Heart right ventricle (tissue), 16 donors: ENCODE measurements around the gene FAM210B. TPM values are rescaled to one million over a fixed set of nuclear protein-coding genes. Genes with fewer than 3 reads are reported as not detected.

Experiments
- ATAC-seq, 8 donors: fragments of 200-7000 bp; cut with Tn5 transposase; one replicate each; pipeline ENCODE4 v1.9.1; 2020; ENCODE audit warnings: mild to moderate bottlenecking in 8 of 8, moderate library complexity in 8 of 8, moderate number of reproducible peaks in 1 of 8
- DNase-seq, 2 donors: peaks; one replicate each; pipeline ENCODE4 v3.0.0-alpha.2; 2020
- H3K27ac ChIP-seq, 10 donors: fragments of 200-600 bp; sonication (generic) in 2 of 10; one replicate each; pipeline versions ENCODE4 v1.5.0 to v1.8.0; 2020 to 2022; ENCODE audit warnings: mild to moderate bottlenecking in 3 of 10
- H3K27me3 ChIP-seq, 7 donors: fragments of 200-600 bp; one replicate each; pipeline ENCODE4 v1.8.0; 2021 to 2022; ENCODE audit warnings: mild to moderate bottlenecking in 2 of 7
- H3K36me3 ChIP-seq, 9 donors: fragments of 200-600 bp; sonication (generic) in 1 of 9; one replicate each; pipeline versions ENCODE4 v1.5.0 to v1.8.0; 2020 to 2022; ENCODE audit warnings: mild to moderate bottlenecking in 2 of 9
- H3K4me1 ChIP-seq, 9 donors: fragments of 200-600 bp; sonication (generic) in 1 of 9; one replicate each; pipeline versions ENCODE4 v1.5.0 to v1.8.0; 2020 to 2022; ENCODE audit warnings: mild to moderate bottlenecking in 4 of 9
- H3K4me3 ChIP-seq, 10 donors: fragments of 200-600 bp; sonication (generic) in 2 of 10; one replicate each; pipeline versions ENCODE4 v1.5.0 to v1.8.0; 2020 to 2022; ENCODE audit warnings: mild to moderate bottlenecking in 7 of 10, moderate library complexity in 2 of 10
- H3K9me3 ChIP-seq, 11 donors: fragments of 200-600 bp in 10 of 11; sonication (generic) in 2 of 11; one replicate each; pipeline versions ENCODE4 v1.5.0 to v1.8.0; 2013 to 2022; ENCODE audit warnings: mild to moderate bottlenecking in 2 of 11, control low read depth in 1 of 11, moderate library complexity in 1 of 11
- CTCF ChIP-seq, 9 donors: fragments of 200-600 bp; sonication (generic) in 2 of 9; IDR thresholded peaks; one replicate each; pipeline versions ENCODE4 v1.5.0 to v1.8.0; 2021 to 2022; ENCODE audit warnings: antibody characterized with exemption in 9 of 9, mild to moderate bottlenecking in 5 of 9, moderate library complexity in 1 of 9
- WGBS, 2 donors: extraction: QIAGEN DNeasy Blood & Tissue Kit; methylation state at CpG; one replicate each; pipeline ENCODE4 v1.1.7; 2013; ENCODE audit warnings: inconsistent platforms in 1 of 2; 5-methylcytosine and 5-hydroxymethylcytosine counted together
- intact Hi-C, 10 donors: fragments of 100-400 bp; cut with DNase I; formaldehyde crosslinking; loops; one replicate each; pipeline versions ENCODE4 v1.11.1 to v1.14.2; 2022
- long read RNA-seq, 3 donors: library from polyadenylated mRNA; unstranded; transcript quantifications; one replicate each; pipeline ENCODE4 v2.0.0, GENCODE V29; 2020 to 2021
- polyA plus RNA-seq, 2 donors: library from polyadenylated mRNA; stranded (reverse); fragments of 200-250 nt; gene quantifications; one replicate each; pipeline ENCODE4 v1.2.3, GENCODE V29; 2013
- total RNA-seq, 10 donors: library from RNA; stranded (reverse); fragmentation: NEBNext Ultra II Directional in 3 of 10; extraction: Animal tissue kit (Norgen Biotek cat#: 25700) in 3 of 10; gene quantifications; one replicate each; pipeline versions ENCODE4 v1.2.1 to v1.2.4, GENCODE V29; 2021 to 2023
- donor health status: Arrhythmogenic right ventricular cardiomyopathy.
- donor health status: ischemic (EF 13 %, LVEDD 7.1; RV severe dilation, severe dysfunction).
- donor health status: healthy with polysubstance abuse.
- donor health status: DM: no; HTN: yes; CAD: no.
- donor health status: DM: no; HTN: no; CAD: no.
- donor health status: ischemic (EF 25% LVEDD 6.9; RV normal size, moderate dysfunction).
- donor health status: ischemic (EF 25% LVEDD 5.7; RV mildly dilated, moderate dysfunction).
- donor health status: healthy.
- donor health status: DM: yes; HTN: yes; CAD: no.
- donor health status: Ischemic cardiomyopathy.
- donor health status: ischemic (EF 35%, LVEDD 5.7; RV mildly dilated, moderate dysfunction).
- donor health status: nonischemic (EF 11% LVEDD 7.7; RV severe dilation, severe dysfunction).
- donor health status: DM: yes; HTN: yes; CAD: no.
- donor health status: PGD.
- donor health status: ischemic (EF 29% LVEDD 5.4; RV normal size, mild dysfunction).
- donor health status: nonischemic (EF 23%, LVEDD 6.1; RV moderate dilation, normal function).

The FAM210B gene
- total RNA-seq = 10 to 100 TPM; 48.8 to 85.2 (median 57.6) TPM
- 10 to 100 TPM; 27.1 to 36.2 TPM for polyA plus RNA-seq
- long read RNA-seq, donor 1, transcript FAM210B-201 (3 exons, 3,046 nt) = major isoform, 137 of 155 reads
- long read RNA-seq, donor 1, partial matches to known transcripts = 1 of 155 reads
- long read RNA-seq, donor 1, other reads (novel, unspliced or antisense) = 15 of 155 reads
- long read RNA-seq, donor 2, transcript FAM210B-201 (3 exons, 3,046 nt) = major isoform, 159 of 173 reads
- long read RNA-seq, donor 2, partial matches to known transcripts = 0 of 173 reads
- long read RNA-seq, donor 2, other reads (novel, unspliced or antisense) = 12 of 173 reads
- long read RNA-seq, donor 3, transcript FAM210B-201 (3 exons, 3,046 nt) = major isoform, 12 of 48 reads
- long read RNA-seq, donor 3, partial matches to known transcripts = 0 of 48 reads
- long read RNA-seq, donor 3, other reads (novel, unspliced or antisense) = 36 of 48 reads

GRCh38 chr20:56358600-56359211, at the start of gene FAM210B:
Gene FAM210B, plus strand, starts transcription at chr20:56358974. Its CDS starts 32 bp downstream, at chr20:56359006.
- peak within 1 kb of the TSS; percentile 72 to 95 (median 90) for H3K4me3 ChIP-seq
- no peak for TF ChIP-seq CTCF (IDR thresholded peaks at IDR 0.05)
- DNase-seq (peak; percentile 87 to 90), ATAC-seq (peak; percentile 93 to 99 (median 96))
- H3K27ac ChIP-seq = peak within 1 kb of the TSS; percentile 72 to 97 (median 91)
- peaks cover 0 to under 1% (median 0%) of the 10 kb centered on the region in 7 donors for H3K27me3 ChIP-seq
- intact Hi-C loops = loop anchor here in 3 of 10 donors (1.0 to 5.0 kb wide), 3 partner anchors 34 kb away; partner anchors contain the start of genes AURKA (in 3 of the 3) and CSTF1 (in 3 of the 3)
- WGBS, 2 donors = 1% methylated on average over 51 to 63 of the region's 63 CpGs
- peaks cover 0 to 29% (median 0%) of the 10 kb centered on the region in 9 donors for H3K36me3 ChIP-seq
- no peaks in the 10 kb centered on the region for H3K9me3 ChIP-seq
- H3K4me1 ChIP-seq = peaks cover 7 to 46% (median 34%) of the 10 kb centered on the region in 9 donors

- Histone ChIP-seq H3K9me3 (peaks cover 0 to 11% (median 0%) of the 10 kb centered on the region in 11 donors), H3K27ac (no peak overlapping the region), H3K4me1 (no peaks in the 10 kb centered on the region), H3K4me3 (no peak overlapping the region), H3K27me3 (peaks cover 0 to 10% (median 5%) of the 10 kb centered on the region in 7 donors), H3K36me3 (no peaks in the 10 kb centered on the region)
- intact Hi-C loops = no loop called here
- no peak for ATAC-seq
- 74 to 83% methylated on average over 8 of the region's 8 CpGs for WGBS, 2 donors
- no peak for TF ChIP-seq CTCF (IDR thresholded peaks at IDR 0.05)
- DNase-seq = no peak
Measured at GRCh38 chr20:56316051-56316450, 42.7 kb upstream of the FAM210B start.

GRCh38 chr20:56316483-56316882, 42.3 kb upstream of the FAM210B start:
- H3K4me1 ChIP-seq = no peaks in the 10 kb centered on the region
- DNase-seq (no peak), ATAC-seq (no peak)
- WGBS, 2 donors = 79 to 86% methylated on average over 3 of the region's 3 CpGs
- no peaks in the 10 kb centered on the region for H3K36me3 ChIP-seq
- no peak overlapping the region for H3K27ac ChIP-seq
- intact Hi-C loops = no loop called here
- no peak for TF ChIP-seq CTCF (IDR thresholded peaks at IDR 0.05)
- H3K27me3 ChIP-seq = peaks cover 0 to 5% (median 5%) of the 10 kb centered on the region in 7 donors
- no peak overlapping the region for H3K4me3 ChIP-seq
- peaks cover 0 to 11% (median 0%) of the 10 kb centered on the region in 11 donors for H3K9me3 ChIP-seq

GRCh38 chr20:56322681-56323080, 36.1 kb upstream of the FAM210B start:
- 52% methylated on average over 4 of the region's 4 CpGs for WGBS, 2 donors
- no peak for DNase-seq
- ATAC-seq = no peak
- Histone ChIP-seq H3K9me3 (no peaks in the 10 kb centered on the region), H3K27ac (no peak overlapping the region), H3K36me3 (no peaks in the 10 kb centered on the region), H3K27me3 (peaks cover 0 to 24% (median 12%) of the 10 kb centered on the region in 7 donors), H3K4me1 (no peaks in the 10 kb centered on the region), H3K4me3 (no peak overlapping the region)
- intact Hi-C loops = no loop called here
- no peak for TF ChIP-seq CTCF (IDR thresholded peaks at IDR 0.05)
